ENCODE results near the gene RRP12. TPM values are rescaled to one million over a fixed set of nuclear protein-coding genes. Genes with fewer than 3 reads are reported as not detected.
A peak's percentile ranks its signal among the peaks of the same experiment; 100 is the strongest.

RRP12 gene
- total RNA-seq, 1 donor from 2014 or later = 26.8 TPM

DNA sequence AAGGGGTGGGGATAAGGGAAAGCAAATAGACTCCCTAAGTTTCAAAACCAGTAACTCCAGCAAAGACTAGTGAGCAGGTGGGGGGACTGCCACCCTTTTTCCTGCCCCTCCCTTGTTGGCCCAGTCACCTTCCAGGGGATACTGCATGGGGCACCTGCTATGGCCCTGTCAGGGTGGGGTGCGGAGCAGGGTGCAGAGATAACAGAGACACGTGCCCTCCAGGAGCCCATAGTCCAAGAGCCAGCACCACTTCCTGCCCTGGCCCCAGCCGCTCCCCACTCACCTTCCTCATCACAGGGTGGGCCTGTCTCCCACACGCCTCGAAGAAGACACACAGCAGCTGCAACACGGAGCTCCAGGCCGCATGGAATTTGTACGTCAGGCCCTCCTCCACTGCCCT lies 20.6 kb downstream of the RRP12 start:
- no peaks in the 10 kb centered on the region for H3K36me3 Mint-ChIP-seq (ENCODE audit: unreplicated experiment)
- no peak for DNase-seq
- TF ChIP-seq, protein P1, sequence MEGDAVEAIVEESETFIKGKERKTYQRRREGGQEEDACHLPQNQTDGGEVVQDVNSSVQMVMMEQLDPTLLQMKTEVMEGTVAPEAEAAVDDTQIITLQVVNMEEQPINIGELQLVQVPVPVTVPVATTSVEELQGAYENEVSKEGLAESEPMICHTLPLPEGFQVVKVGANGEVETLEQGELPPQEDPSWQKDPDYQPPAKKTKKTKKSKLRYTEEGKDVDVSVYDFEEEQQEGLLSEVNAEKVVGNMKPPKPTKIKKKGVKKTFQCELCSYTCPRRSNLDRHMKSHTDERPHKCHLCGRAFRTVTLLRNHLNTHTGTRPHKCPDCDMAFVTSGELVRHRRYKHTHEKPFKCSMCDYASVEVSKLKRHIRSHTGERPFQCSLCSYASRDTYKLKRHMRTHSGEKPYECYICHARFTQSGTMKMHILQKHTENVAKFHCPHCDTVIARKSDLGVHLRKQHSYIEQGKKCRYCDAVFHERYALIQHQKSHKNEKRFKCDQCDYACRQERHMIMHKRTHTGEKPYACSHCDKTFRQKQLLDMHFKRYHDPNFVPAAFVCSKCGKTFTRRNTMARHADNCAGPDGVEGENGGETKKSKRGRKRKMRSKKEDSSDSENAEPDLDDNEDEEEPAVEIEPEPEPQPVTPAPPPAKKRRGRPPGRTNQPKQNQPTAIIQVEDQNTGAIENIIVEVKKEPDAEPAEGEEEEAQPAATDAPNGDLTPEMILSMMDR (IDR thresholded peaks at IDR 0.05; ENCODE audit: partially characterized antibody, unreplicated experiment) = no peak
- no peaks in the 10 kb centered on the region for H3K27me3 Mint-ChIP-seq (ENCODE audit: unreplicated experiment)
- peaks cover 7% of the 10 kb centered on the region for H3K4me1 Mint-ChIP-seq (ENCODE audit: low read depth, unreplicated experiment)
- H3K4me3 Mint-ChIP-seq (ENCODE audit: unreplicated experiment) = no peak overlapping the region
- no peak overlapping the region for H3K27ac Mint-ChIP-seq (ENCODE audit: unreplicated experiment)
- H3K9me3 Mint-ChIP-seq (ENCODE audit: unreplicated experiment) = no peaks in the 10 kb centered on the region

DNA sequence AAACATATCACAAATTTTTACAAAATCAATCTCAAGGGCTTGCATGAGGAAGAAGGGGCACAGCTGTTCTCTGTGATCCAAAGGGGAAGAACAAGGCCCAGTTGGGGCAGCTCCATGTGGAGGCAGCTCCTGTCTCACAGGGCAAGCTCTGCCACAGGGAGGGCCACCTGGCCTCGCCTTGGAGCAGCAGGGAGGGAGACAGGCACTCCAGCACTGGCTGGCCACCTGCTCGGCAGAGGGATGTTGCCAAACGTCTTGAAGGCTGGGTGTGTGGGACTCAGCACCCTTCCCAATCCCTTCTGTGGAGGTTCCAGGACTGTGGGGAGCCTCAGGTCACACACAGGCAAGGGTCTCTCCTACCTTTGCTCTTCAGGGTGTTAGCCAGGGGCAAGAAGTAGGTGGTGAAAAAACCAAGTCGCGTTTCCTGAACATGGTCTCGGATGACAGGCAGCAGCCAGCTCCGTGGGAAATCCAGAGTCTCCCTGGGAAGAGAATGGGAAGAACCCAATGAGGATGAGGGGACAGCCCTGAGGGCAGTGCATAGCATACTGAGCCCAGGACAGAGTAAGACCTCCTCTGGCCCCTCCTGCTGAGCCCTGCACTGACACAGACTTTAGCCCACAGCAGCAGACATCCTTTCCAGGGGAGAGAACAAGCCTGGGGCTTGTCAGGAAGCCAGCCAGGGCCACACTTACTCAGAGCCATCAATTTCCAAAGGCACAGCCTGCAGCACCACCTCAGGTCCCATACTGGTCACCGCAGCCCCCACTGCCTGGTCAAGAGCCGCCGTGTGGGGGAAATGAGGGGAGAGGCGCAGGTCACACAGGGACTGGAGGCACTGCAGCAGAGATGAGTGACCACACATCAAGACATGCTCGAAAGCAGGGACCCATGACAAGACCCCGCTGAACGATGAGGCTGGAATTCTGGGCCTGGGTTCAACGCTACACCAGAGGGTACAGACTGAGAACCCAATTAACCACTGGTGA lies 21.9 kb downstream of the RRP12 start:
- no peaks in the 10 kb centered on the region for H3K27me3 Mint-ChIP-seq (ENCODE audit: unreplicated experiment)
- H3K4me3 Mint-ChIP-seq (ENCODE audit: unreplicated experiment) = no peak overlapping the region
- H3K9me3 Mint-ChIP-seq (ENCODE audit: unreplicated experiment) = no peaks in the 10 kb centered on the region
- peak; percentile 32 for DNase-seq
- H3K27ac Mint-ChIP-seq (ENCODE audit: unreplicated experiment) = peak overlapping the region; percentile 33
- TF ChIP-seq, protein P1 (IDR thresholded peaks at IDR 0.05; ENCODE audit: partially characterized antibody, unreplicated experiment) = no peak
- no peaks in the 10 kb centered on the region for H3K36me3 Mint-ChIP-seq (ENCODE audit: unreplicated experiment)
- peaks cover 7% of the 10 kb centered on the region for H3K4me1 Mint-ChIP-seq (ENCODE audit: low read depth, unreplicated experiment)

DNA sequence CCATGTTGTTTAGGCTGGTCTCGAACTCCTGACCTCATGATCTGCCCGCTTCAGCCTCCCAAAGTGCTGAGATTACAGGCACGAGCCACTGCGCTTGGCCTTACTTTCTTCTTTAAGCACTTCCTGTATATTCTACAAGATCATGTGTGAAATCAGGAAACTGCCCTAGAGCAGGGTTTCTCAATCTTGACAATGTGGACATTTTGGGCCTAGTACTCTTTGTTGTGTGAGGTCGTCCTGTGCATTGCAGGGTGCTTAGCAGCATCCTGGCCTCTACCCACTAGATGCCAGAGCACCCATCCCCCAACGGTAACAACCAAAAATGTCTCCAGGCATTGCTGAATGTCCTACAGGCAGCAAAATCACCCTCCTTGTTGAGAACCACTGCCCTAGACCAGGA lies 24.7 kb downstream of the RRP12 start:
- Mint-ChIP-seq H3K27me3 (ENCODE audit: unreplicated experiment) (peaks cover 5% of the 10 kb centered on the region), H3K27ac (ENCODE audit: unreplicated experiment) (no peak overlapping the region)

DNA sequence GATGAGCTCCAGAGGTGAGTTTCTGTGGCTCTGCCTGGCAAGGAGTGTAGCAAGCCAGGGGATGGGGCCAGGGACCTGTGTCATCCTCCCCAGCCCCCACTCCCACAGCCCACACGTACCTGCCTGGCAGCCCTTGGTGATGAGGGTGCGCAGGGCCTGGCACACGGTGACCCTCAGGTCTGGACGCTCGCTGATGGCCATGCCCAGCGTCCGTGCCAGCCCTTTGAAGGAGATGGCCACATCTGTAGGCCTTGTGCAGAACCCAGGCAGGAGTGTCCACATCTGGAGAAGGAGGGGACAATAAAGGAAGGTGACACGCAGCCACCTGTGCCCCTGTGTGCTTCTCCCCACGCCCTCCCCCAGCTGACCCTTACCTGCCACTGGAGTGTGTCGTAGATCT lies 27.7 kb downstream of the RRP12 start:
- TF ChIP-seq, protein P1 (IDR thresholded peaks at IDR 0.05; ENCODE audit: partially characterized antibody, unreplicated experiment) = no peak
- H3K9me3 Mint-ChIP-seq (ENCODE audit: unreplicated experiment) = peaks cover 15% of the 10 kb centered on the region
- peak overlapping the region; percentile 93 for H3K27ac Mint-ChIP-seq (ENCODE audit: unreplicated experiment)
- H3K36me3 Mint-ChIP-seq (ENCODE audit: unreplicated experiment) = no peaks in the 10 kb centered on the region
- H3K4me3 Mint-ChIP-seq (ENCODE audit: unreplicated experiment) = no peak overlapping the region
- peaks cover 15% of the 10 kb centered on the region for H3K4me1 Mint-ChIP-seq (ENCODE audit: low read depth, unreplicated experiment)
- DNase-seq = no peak
- H3K27me3 Mint-ChIP-seq (ENCODE audit: unreplicated experiment) = peaks cover 5% of the 10 kb centered on the region

More for the DNA sequence above, 24.7 kb downstream of the RRP12 start:
- no peak for DNase-seq
- Mint-ChIP-seq H3K4me3 (ENCODE audit: unreplicated experiment) (no peak overlapping the region), H3K4me1 (ENCODE audit: low read depth, unreplicated experiment) (peaks cover 18% of the 10 kb centered on the region), H3K36me3 (ENCODE audit: unreplicated experiment) (no peaks in the 10 kb centered on the region), H3K9me3 (ENCODE audit: unreplicated experiment) (peaks cover 8% of the 10 kb centered on the region)
- TF ChIP-seq, protein P1 (IDR thresholded peaks at IDR 0.05; ENCODE audit: partially characterized antibody, unreplicated experiment) = no peak

All from glutamatergic neuron (in vitro differentiated cells).